Measurements from ENCODE around the gene MAMDC2. TPM values are rescaled to one million over a fixed set of nuclear protein-coding genes. Genes with fewer than 3 reads are reported as not detected.
A peak's percentile ranks its signal among the peaks of the same experiment; 100 is the strongest.

Gene MAMDC2
- total RNA-seq, 1 experiment from 2014 or later: 4.6 TPM

DNA sequence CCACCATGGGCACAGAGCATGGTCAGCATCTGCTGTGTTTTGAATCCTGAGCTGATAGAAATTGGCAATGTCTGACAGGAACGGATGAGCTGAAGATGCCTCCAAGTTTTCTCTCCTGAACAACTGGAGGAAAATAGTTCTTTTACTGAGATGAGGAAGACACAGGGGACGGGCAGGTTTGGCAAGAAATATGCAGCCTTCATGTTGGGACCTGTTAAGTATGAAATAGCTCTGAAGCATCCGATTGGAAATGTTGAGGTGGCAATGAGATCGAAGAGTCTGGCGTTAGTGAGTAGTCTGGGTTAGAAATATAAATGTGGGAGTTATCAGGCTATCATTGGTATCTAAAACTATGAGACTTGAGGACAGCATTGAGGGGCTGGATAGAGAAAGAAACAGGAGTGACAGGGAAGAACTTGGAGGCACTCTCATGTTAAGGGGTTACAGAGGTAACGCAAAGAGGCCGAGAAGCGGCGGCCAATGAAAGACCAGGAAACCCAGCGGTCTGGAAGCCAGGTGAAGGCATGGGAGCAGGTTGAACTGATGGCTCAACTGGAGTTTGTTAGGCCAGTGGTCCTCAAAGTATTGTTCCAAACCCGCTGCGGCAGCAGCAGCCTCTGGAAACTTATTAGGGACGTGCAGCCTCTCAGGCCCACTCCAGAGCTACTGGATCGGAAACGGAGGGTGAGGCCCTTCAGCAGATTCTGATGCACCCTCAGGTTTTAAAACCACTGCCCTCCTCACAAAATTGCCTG lies 1.0 kb upstream of the MAMDC2 start:
- no peak overlapping the region; a peak in 1 of 7 replicates for H3K27ac Mint-ChIP-seq
- Histone ChIP-seq H2BK15ac (ENCODE audit: low read depth, low read length) (no peak overlapping the region), H3K23me2 (ENCODE audit: insufficient read length, low read depth, low read length, poor library complexity, severe bottlenecking) (peaks cover 14% of the 10 kb centered on the region), H2BK12ac (ENCODE audit: insufficient read length, low read depth, low read length) (peak overlapping the region; percentile 60), H3K27ac (ENCODE audit: insufficient read length, low read depth, low read length) (no peak overlapping the region), H2BK120ac (ENCODE audit: low read depth, low read length, poor library complexity, severe bottlenecking) (no peak overlapping the region), H3K56ac (ENCODE audit: insufficient read length, low read depth, low read length) (no peak overlapping the region), H3K4me2 (ENCODE audit: insufficient read depth, insufficient read length, low read length) (peak overlapping the region; percentile 70), H3K27me3 (ENCODE audit: insufficient read depth, low read length) (no peaks in the 10 kb centered on the region), H3K4ac (ENCODE audit: low read depth, low read length) (no peak overlapping the region), H2AK5ac (ENCODE audit: insufficient read length, low read length) (no peak overlapping the region), H2BK5ac (ENCODE audit: insufficient read length, low read length) (no peak overlapping the region), H3K9me3 (ENCODE audit: control insufficient read depth, low read depth, low read length) (peaks cover 11% of the 10 kb centered on the region), H4K20me1 (ENCODE audit: control insufficient read depth, insufficient read depth, insufficient read length) (no peaks in the 10 kb centered on the region), H3K18ac (ENCODE audit: insufficient read length, low read depth, low read length) (no peak overlapping the region), H2AFZ (ENCODE audit: low read length) (no peak overlapping the region), H4K91ac (ENCODE audit: insufficient read length, low read depth, low read length) (no peak overlapping the region), H2BK20ac (ENCODE audit: low read depth, low read length, poor library complexity, severe bottlenecking) (no peak overlapping the region), H3K4me1 (ENCODE audit: insufficient read depth, low read length) (peaks cover 5% of the 10 kb centered on the region), H3K14ac (ENCODE audit: insufficient read depth, low read length) (no peak overlapping the region), H3K79me1 (ENCODE audit: insufficient read depth, low read depth, low read length, poor library complexity, severe bottlenecking) (no peaks in the 10 kb centered on the region), H3K23ac (ENCODE audit: insufficient read length, low read depth, low read length) (no peak overlapping the region), H3T11ph (ENCODE audit: low read length) (no peak overlapping the region), H3K79me2 (ENCODE audit: insufficient read depth, low read length) (no peaks in the 10 kb centered on the region), H3K9ac (ENCODE audit: extremely low read depth, insufficient read length, low read length) (no peak overlapping the region), H4K8ac (replicated peaks; ENCODE audit: insufficient read length, low read depth, low read length) (no peak overlapping the region), H4K5ac (ENCODE audit: insufficient read length, low read depth, low read length) (no peak overlapping the region)
- H3K9me3 Mint-ChIP-seq: peaks cover 7 to 11% of the 10 kb centered on the region in 2 experiments
- H3K4me3 Mint-ChIP-seq: peak overlapping the region; percentile 70 to 83
- DNase-seq: no peak
- peaks cover 5 to 10% (median 6%) of the 10 kb centered on the region in 3 experiments; a peak in 6 of 7 replicates for H3K36me3 Mint-ChIP-seq (ENCODE audit: insufficient read depth in 1 of 3, low read depth in 3 of 3)
- H3K27me3 Mint-ChIP-seq (ENCODE audit: low read depth): peaks cover 27% of the 10 kb centered on the region
- H3K4me1 Mint-ChIP-seq: peaks cover 29 to 40% of the 10 kb centered on the region in 2 experiments
- TF ChIP-seq, protein P1, sequence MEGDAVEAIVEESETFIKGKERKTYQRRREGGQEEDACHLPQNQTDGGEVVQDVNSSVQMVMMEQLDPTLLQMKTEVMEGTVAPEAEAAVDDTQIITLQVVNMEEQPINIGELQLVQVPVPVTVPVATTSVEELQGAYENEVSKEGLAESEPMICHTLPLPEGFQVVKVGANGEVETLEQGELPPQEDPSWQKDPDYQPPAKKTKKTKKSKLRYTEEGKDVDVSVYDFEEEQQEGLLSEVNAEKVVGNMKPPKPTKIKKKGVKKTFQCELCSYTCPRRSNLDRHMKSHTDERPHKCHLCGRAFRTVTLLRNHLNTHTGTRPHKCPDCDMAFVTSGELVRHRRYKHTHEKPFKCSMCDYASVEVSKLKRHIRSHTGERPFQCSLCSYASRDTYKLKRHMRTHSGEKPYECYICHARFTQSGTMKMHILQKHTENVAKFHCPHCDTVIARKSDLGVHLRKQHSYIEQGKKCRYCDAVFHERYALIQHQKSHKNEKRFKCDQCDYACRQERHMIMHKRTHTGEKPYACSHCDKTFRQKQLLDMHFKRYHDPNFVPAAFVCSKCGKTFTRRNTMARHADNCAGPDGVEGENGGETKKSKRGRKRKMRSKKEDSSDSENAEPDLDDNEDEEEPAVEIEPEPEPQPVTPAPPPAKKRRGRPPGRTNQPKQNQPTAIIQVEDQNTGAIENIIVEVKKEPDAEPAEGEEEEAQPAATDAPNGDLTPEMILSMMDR (conservative IDR thresholded peaks at IDR 0.05): no peak
- no CpG with 5 or more reads among the region's 15 CpGs for WGBS (ENCODE audit: extremely low coverage, insufficient read length, low lambda C conversion rate)
